NCI-H1930 (cell line): ENCODE data around the gene NEMP2.

ENCODE experiments used
- DNase-seq, 2 experiments: peaks; one replicate each; lab custom pipeline; 2025; lab: John Stamatoyannopoulos, UW

Gene NEMP2

GRCh38 chr2:190457256-190457655 is 77.3 kb downstream of the NEMP2 start:
- no peak for DNase-seq

GRCh38 chr2:190456833-190457232 is 77.7 kb downstream of the NEMP2 start:
- DNase-seq: no peak

- DNase-seq: no peak
Measured at GRCh38 chr2:190455358-190456095, 79.0 kb downstream of the NEMP2 start.

- DNase-seq: no peak
Measured at GRCh38 chr2:190454795-190455194, 79.7 kb downstream of the NEMP2 start.
